ENCODE results near the gene SYNC.

DNA sequence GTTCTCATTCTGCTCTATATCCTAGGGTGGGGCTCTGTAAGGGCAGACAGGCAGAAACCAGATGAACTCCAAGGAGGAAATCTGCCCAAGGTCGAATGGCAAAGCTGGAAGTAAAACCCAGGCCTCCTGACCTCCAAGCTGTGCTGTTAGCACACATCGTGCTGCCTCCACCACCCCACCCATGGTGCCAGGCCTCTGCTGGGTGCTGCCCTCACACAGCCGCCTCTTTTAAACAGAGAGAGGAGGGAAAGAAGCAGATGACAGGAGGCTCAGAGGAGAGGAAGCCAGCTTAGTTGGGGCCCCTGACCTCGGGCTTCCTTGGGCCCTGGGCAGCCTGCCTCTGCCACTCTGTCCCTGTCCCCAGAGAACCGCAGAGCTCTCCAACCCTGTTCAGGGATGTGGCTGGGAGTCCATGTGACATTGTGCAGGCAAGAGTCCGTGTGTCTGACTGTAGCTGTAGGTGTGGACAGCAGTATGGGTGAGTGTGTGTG lies 1.1 kb downstream of the SYNC start:
- TF ChIP-seq, protein P1, sequence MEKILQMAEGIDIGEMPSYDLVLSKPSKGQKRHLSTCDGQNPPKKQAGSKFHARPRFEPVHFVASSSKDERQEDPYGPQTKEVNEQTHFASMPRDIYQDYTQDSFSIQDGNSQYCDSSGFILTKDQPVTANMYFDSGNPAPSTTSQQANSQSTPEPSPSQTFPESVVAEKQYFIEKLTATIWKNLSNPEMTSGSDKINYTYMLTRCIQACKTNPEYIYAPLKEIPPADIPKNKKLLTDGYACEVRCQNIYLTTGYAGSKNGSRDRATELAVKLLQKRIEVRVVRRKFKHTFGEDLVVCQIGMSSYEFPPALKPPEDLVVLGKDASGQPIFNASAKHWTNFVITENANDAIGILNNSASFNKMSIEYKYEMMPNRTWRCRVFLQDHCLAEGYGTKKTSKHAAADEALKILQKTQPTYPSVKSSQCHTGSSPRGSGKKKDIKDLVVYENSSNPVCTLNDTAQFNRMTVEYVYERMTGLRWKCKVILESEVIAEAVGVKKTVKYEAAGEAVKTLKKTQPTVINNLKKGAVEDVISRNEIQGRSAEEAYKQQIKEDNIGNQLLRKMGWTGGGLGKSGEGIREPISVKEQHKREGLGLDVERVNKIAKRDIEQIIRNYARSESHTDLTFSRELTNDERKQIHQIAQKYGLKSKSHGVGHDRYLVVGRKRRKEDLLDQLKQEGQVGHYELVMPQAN (conservative IDR thresholded peaks at IDR 0.05), result no peak
- TF ChIP-seq SP1 (IDR thresholded peaks at IDR 0.05; ENCODE audit: low read depth, low read length), result no peak
- TF ChIP-seq ATF7 (IDR thresholded peaks at IDR 0.05; ENCODE audit: low read depth), result no peak
- TF ChIP-seq CBX3 (IDR thresholded peaks at IDR 0.05; ENCODE audit: borderline replicate concordance, low read depth), result no peak
- TF ChIP-seq BHLHE40 (IDR thresholded peaks at IDR 0.05; ENCODE audit: borderline replicate concordance in 1 of 2, low read depth in 2 of 2, low read length in 1 of 2), result no peak
- TF ChIP-seq, protein P2, sequence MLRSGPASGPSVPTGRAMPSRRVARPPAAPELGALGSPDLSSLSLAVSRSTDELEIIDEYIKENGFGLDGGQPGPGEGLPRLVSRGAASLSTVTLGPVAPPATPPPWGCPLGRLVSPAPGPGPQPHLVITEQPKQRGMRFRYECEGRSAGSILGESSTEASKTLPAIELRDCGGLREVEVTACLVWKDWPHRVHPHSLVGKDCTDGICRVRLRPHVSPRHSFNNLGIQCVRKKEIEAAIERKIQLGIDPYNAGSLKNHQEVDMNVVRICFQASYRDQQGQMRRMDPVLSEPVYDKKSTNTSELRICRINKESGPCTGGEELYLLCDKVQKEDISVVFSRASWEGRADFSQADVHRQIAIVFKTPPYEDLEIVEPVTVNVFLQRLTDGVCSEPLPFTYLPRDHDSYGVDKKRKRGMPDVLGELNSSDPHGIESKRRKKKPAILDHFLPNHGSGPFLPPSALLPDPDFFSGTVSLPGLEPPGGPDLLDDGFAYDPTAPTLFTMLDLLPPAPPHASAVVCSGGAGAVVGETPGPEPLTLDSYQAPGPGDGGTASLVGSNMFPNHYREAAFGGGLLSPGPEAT (IDR thresholded peaks at IDR 0.05; ENCODE audit: low read depth), result no peak

Measured in GM12878 (cell line).